ENCODE results near the gene CFAP53. TPM values are rescaled to one million over a fixed set of nuclear protein-coding genes. Genes with fewer than 3 reads are reported as not detected.

CFAP53 gene
- total and polyA plus RNA-seq, 2 of the 13 experiments (the other 11 are each of a cell fraction or from before 2014, with no cell fraction given), result 0.05 to 0.07 TPM

GRCh38 chr18:50307738-50308470, 41.6 kb upstream of the CFAP53 start (continued):
- TF ChIP-seq POLR2G (IDR thresholded peaks at IDR 0.05; ENCODE audit: low read depth, low read length) (0 out of 2 replicates have a peak, but pooled peaks have one; percentile 28), EED (CRISPR knock-in tag; IDR thresholded peaks at IDR 0.05) (0 out of 2 replicates have a peak, but pooled peaks have one; percentile 31), IKZF1 (IDR thresholded peaks at IDR 0.05) (no peak), SMAD3 (CRISPR knock-in tag; IDR thresholded peaks at IDR 0.05) (0 out of 2 replicates have a peak, but pooled peaks have one; percentile 24), YEATS4 (CRISPR knock-in tag; IDR thresholded peaks at IDR 0.05; ENCODE audit: borderline replicate concordance) (0 out of 2 replicates have a peak, but pooled peaks have one; percentile 16), ZSCAN20 (CRISPR knock-in tag; IDR thresholded peaks at IDR 0.05; ENCODE audit: borderline replicate concordance) (no peak), ELF3 (CRISPR knock-in tag; IDR thresholded peaks at IDR 0.05) (0 out of 2 replicates have a peak, but pooled peaks have one; percentile 29), CEBPG (CRISPR knock-in tag; IDR thresholded peaks at IDR 0.05) (peak; percentile 85), SP1 (IDR thresholded peaks at IDR 0.05) (no peak), SP1 (CRISPR knock-in tag; IDR thresholded peaks at IDR 0.05) (no peak), HNF4G (IDR thresholded peaks at IDR 0.05; ENCODE audit: borderline replicate concordance, low read depth, low read length) (no peak), HNF4G (CRISPR knock-in tag; IDR thresholded peaks at IDR 0.05; ENCODE audit: borderline replicate concordance, low read depth) (no peak), ERF (CRISPR knock-in tag; IDR thresholded peaks at IDR 0.05) (peak; percentile 14; the same call in 1 of the 2 replicates), MBD4 (IDR thresholded peaks at IDR 0.05; ENCODE audit: borderline replicate concordance, low read length) (no peak), KLF12 (CRISPR knock-in tag; IDR thresholded peaks at IDR 0.05; ENCODE audit: borderline replicate concordance) (no peak), SALL1 (CRISPR knock-in tag; IDR thresholded peaks at IDR 0.05) (no peak), ZNF547 (CRISPR knock-in tag; IDR thresholded peaks at IDR 0.05) (no peak), FOXA3 (CRISPR knock-in tag; IDR thresholded peaks at IDR 0.05) (peak; percentile 25; the same call in 1 of the 2 replicates), KDM3A (CRISPR knock-in tag; IDR thresholded peaks at IDR 0.05; ENCODE audit: low read depth) (no peak), KAT8 (CRISPR knock-in tag; IDR thresholded peaks at IDR 0.05) (peak; percentile 7; the same call in 1 of the 2 replicates), POLR2AphosphoS5 (IDR thresholded peaks at IDR 0.05; ENCODE audit: low read depth, low read length) (no peak), ZSCAN12 (CRISPR knock-in tag; IDR thresholded peaks at IDR 0.05) (no peak), MNT (IDR thresholded peaks at IDR 0.05) (peak; percentile 45), ELF1 (CRISPR knock-in tag; IDR thresholded peaks at IDR 0.05) (peak; percentile 54), MXI1 (IDR thresholded peaks at IDR 0.05; ENCODE audit: borderline replicate concordance, low read depth, low read length) (peak; percentile 91)
- TF ChIP-seq, protein P1, sequence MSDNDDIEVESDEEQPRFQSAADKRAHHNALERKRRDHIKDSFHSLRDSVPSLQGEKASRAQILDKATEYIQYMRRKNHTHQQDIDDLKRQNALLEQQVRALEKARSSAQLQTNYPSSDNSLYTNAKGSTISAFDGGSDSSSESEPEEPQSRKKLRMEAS (IDR thresholded peaks at IDR 0.05), result peak; percentile 34; the same call in 1 of the 2 replicates
- TF ChIP-seq, protein P2, sequence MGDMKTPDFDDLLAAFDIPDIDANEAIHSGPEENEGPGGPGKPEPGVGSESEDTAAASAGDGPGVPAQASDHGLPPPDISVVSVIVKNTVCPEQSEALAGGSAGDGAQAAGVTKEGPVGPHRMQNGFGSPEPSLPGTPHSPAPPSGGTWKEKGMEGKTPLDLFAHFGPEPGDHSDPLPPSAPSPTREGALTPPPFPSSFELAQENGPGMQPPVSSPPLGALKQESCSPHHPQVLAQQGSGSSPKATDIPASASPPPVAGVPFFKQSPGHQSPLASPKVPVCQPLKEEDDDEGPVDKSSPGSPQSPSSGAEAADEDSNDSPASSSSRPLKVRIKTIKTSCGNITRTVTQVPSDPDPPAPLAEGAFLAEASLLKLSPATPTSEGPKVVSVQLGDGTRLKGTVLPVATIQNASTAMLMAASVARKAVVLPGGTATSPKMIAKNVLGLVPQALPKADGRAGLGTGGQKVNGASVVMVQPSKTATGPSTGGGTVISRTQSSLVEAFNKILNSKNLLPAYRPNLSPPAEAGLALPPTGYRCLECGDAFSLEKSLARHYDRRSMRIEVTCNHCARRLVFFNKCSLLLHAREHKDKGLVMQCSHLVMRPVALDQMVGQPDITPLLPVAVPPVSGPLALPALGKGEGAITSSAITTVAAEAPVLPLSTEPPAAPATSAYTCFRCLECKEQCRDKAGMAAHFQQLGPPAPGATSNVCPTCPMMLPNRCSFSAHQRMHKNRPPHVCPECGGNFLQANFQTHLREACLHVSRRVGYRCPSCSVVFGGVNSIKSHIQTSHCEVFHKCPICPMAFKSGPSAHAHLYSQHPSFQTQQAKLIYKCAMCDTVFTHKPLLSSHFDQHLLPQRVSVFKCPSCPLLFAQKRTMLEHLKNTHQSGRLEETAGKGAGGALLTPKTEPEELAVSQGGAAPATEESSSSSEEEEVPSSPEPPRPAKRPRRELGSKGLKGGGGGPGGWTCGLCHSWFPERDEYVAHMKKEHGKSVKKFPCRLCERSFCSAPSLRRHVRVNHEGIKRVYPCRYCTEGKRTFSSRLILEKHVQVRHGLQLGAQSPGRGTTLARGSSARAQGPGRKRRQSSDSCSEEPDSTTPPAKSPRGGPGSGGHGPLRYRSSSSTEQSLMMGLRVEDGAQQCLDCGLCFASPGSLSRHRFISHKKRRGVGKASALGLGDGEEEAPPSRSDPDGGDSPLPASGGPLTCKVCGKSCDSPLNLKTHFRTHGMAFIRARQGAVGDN (CRISPR knock-in tag; IDR thresholded peaks at IDR 0.05), result peak; percentile 43
